ENCODE results near the gene PEX5L. TPM values are rescaled to one million over a fixed set of nuclear protein-coding genes. Genes with fewer than 3 reads are reported as not detected.

Gene PEX5L
- total and polyA plus RNA-seq, 3 experiments from 2014 or later, result 0.15 TPM; not detected in 2

DNA sequence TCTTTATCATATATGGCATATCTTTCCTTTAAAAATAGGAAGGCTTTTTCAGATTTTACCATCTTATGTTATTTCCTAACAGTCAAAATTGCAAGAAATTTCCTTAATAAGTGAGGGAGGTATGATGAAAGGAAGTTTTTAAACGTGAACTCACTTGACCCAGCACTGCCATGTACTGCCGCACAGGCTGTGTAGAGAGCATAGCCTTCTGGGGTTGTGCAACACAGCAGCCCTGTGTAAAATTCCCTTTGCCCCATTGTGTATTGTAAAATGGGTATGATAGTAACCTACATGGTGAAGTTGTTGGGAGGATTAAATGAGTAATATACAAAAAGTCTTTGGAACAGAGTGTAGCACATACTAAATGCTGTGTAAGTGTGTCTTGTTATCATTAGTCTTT is 78.6 kb downstream of the PEX5L start:
- Histone ChIP-seq H3K9me3 (ENCODE audit: low read length) (no peaks in the 10 kb centered on the region), H3K27ac (ENCODE audit: low read depth, low read length) (no peak overlapping the region), H3K27me3 (ENCODE audit: insufficient read depth, low read length, poor library complexity, severe bottlenecking) (no peaks in the 10 kb centered on the region), H3K4me1 (ENCODE audit: insufficient read depth, low read length) (no peaks in the 10 kb centered on the region), H3K36me3 (ENCODE audit: insufficient read depth, low read length) (no peaks in the 10 kb centered on the region), H3K4me3 (ENCODE audit: low read length) (no peak overlapping the region)
- Mint-ChIP-seq H3K4me3 (no peak overlapping the region), H3K27me3 (peaks cover 7 to 25% of the 10 kb centered on the region in 2 donors), H3K4me1 (peaks cover 8 to 20% (median 19%) of the 10 kb centered on the region in 3 donors), H3K9me3 (peaks cover 0 to 4% (median 0%) of the 10 kb centered on the region in 5 donors), H3K27ac (no peak overlapping the region), H3K36me3 (no peaks in the 10 kb centered on the region)
- ChIA-PET POLR2A (no interaction called here), CTCF (no interaction called here)
- DNase-seq, result no peak

DNA sequence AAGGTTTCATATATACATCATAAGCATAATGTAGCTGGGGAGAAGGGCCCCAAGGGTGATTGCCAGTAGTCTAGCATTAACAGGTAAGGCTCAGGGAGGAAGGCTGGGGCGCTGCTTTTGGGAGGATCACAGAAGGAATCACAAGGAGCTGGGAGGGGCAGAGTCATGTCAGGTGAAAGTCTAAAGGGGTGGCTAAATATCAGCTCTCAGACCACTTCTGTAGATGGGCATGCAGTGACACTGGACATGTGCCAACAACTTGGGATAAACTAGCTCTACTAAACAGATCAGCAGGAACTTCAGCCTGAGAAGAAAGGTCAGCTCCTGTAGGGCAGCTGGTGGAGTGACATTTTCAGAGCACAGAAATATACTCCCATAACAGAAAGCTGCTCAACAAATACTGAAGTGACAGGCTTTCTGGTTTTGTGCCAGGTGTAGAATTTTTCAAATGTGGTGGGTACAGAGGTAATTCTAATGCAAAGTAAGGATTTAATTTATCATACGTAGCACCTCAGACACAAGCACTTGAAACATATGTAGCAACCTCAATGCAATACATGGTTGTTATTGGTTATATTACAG is 79.4 kb downstream of the PEX5L start:
- ChIA-PET CTCF (no interaction called here), POLR2A (no interaction called here)
- DNase-seq, result no peak
- no peak overlapping the region for H3K27ac ChIP-seq (ENCODE audit: low read depth, low read length)
- no peaks in the 10 kb centered on the region for H3K9me3 ChIP-seq (ENCODE audit: low read length)
- H3K9me3 Mint-ChIP-seq, result peaks cover 0 to 4% (median 0%) of the 10 kb centered on the region in 5 donors
- no peaks in the 10 kb centered on the region for H3K4me1 ChIP-seq (ENCODE audit: insufficient read depth, low read length)
- no peaks in the 10 kb centered on the region for H3K27me3 ChIP-seq (ENCODE audit: insufficient read depth, low read length, poor library complexity, severe bottlenecking)
- no peaks in the 10 kb centered on the region for H3K36me3 Mint-ChIP-seq
- no peak overlapping the region for H3K27ac Mint-ChIP-seq
- H3K4me3 ChIP-seq (ENCODE audit: low read length), result no peak overlapping the region
- no peak overlapping the region for H3K4me3 Mint-ChIP-seq
- no peaks in the 10 kb centered on the region for H3K36me3 ChIP-seq (ENCODE audit: insufficient read depth, low read length)
- peaks cover 8 to 20% (median 19%) of the 10 kb centered on the region in 3 donors for H3K4me1 Mint-ChIP-seq
- peaks cover 8 to 21% of the 10 kb centered on the region in 2 donors for H3K27me3 Mint-ChIP-seq

DNA sequence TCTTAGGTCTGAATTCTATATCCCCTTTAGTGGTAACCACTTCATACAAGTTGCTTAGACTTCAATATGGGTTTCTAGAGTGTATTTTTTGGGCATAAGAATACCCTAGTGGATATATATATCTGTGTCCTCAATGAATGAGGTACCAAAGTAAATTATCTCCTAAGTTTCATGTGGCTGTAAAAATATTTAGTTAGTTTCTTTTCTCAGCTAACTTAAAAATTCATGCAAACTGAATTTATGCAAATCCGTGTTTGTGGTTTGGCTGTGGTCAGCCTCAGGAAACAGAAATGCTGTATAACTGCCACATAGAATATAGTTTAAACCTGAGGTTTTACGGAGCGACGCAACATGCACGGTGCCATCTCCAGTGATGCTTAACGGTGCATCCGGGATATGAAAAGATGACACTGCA is 80.3 kb downstream of the PEX5L start:
- H3K27ac ChIP-seq (ENCODE audit: low read depth, low read length), result no peak overlapping the region
- no peak for DNase-seq
- Mint-ChIP-seq H3K9me3 (peaks cover 0 to 4% (median 0%) of the 10 kb centered on the region in 5 donors), H3K27me3 (peaks cover 8 to 22% of the 10 kb centered on the region in 2 donors), H3K36me3 (no peaks in the 10 kb centered on the region), H3K4me1 (peaks cover 8 to 20% (median 19%) of the 10 kb centered on the region in 3 donors), H3K27ac (no peak overlapping the region), H3K4me3 (no peak overlapping the region)
- H3K4me3 ChIP-seq (ENCODE audit: low read length), result no peak overlapping the region
- H3K4me1 ChIP-seq (ENCODE audit: insufficient read depth, low read length), result no peaks in the 10 kb centered on the region
- H3K36me3 ChIP-seq (ENCODE audit: insufficient read depth, low read length), result no peaks in the 10 kb centered on the region
- no peaks in the 10 kb centered on the region for H3K27me3 ChIP-seq (ENCODE audit: insufficient read depth, low read length, poor library complexity, severe bottlenecking)
- ChIA-PET CTCF (no interaction called here), POLR2A (no interaction called here)
- no peaks in the 10 kb centered on the region for H3K9me3 ChIP-seq (ENCODE audit: low read length)

GRCh38 chr3:179955809-179956208 is 80.9 kb downstream of the PEX5L start:
- no peak overlapping the region for H3K27ac Mint-ChIP-seq
- Histone ChIP-seq H3K36me3 (ENCODE audit: insufficient read depth, low read length) (no peaks in the 10 kb centered on the region), H3K27ac (ENCODE audit: low read depth, low read length) (no peak overlapping the region), H3K4me3 (ENCODE audit: low read length) (no peak overlapping the region), H3K27me3 (ENCODE audit: insufficient read depth, low read length, poor library complexity, severe bottlenecking) (no peaks in the 10 kb centered on the region), H3K9me3 (ENCODE audit: low read length) (no peaks in the 10 kb centered on the region), H3K4me1 (ENCODE audit: insufficient read depth, low read length) (no peaks in the 10 kb centered on the region)
- H3K4me1 Mint-ChIP-seq, result peaks cover 8 to 20% (median 14%) of the 10 kb centered on the region in 3 donors
- H3K27me3 Mint-ChIP-seq, result peaks cover 4 to 28% of the 10 kb centered on the region in 2 donors
- H3K4me3 Mint-ChIP-seq, result no peak overlapping the region
- DNase-seq, result no peak
- ChIA-PET CTCF (no interaction called here), POLR2A (no interaction called here)
- peaks cover 0 to 4% (median 0%) of the 10 kb centered on the region in 5 donors for H3K9me3 Mint-ChIP-seq
- H3K36me3 Mint-ChIP-seq, result no peaks in the 10 kb centered on the region

GRCh38 chr3:179955286-179955685 is 81.5 kb downstream of the PEX5L start:
- H3K27me3 Mint-ChIP-seq, result peaks cover 8 to 32% of the 10 kb centered on the region in 2 donors

GRCh38 chr3:179953993-179954870 is 82.5 kb downstream of the PEX5L start:
- H3K4me3 Mint-ChIP-seq, result no peak overlapping the region

More at GRCh38 chr3:179955286-179955685, 81.5 kb downstream of the PEX5L start:
- no peak overlapping the region for H3K4me3 Mint-ChIP-seq
- DNase-seq, result no peak
- no peaks in the 10 kb centered on the region for H3K9me3 ChIP-seq (ENCODE audit: low read length)
- ChIA-PET POLR2A (no interaction called here), CTCF (no interaction called here)
- peaks cover 0 to 4% (median 1%) of the 10 kb centered on the region in 5 donors for H3K9me3 Mint-ChIP-seq
- no peak overlapping the region for H3K4me3 ChIP-seq (ENCODE audit: low read length)
- H3K27me3 ChIP-seq (ENCODE audit: insufficient read depth, low read length, poor library complexity, severe bottlenecking), result no peaks in the 10 kb centered on the region
- peaks cover 8 to 20% (median 14%) of the 10 kb centered on the region in 3 donors for H3K4me1 Mint-ChIP-seq
- H3K36me3 ChIP-seq (ENCODE audit: insufficient read depth, low read length), result no peaks in the 10 kb centered on the region
- H3K36me3 Mint-ChIP-seq, result no peaks in the 10 kb centered on the region
- H3K4me1 ChIP-seq (ENCODE audit: insufficient read depth, low read length), result no peaks in the 10 kb centered on the region
- H3K27ac Mint-ChIP-seq, result no peak overlapping the region
- no peak overlapping the region for H3K27ac ChIP-seq (ENCODE audit: low read depth, low read length)

DNA sequence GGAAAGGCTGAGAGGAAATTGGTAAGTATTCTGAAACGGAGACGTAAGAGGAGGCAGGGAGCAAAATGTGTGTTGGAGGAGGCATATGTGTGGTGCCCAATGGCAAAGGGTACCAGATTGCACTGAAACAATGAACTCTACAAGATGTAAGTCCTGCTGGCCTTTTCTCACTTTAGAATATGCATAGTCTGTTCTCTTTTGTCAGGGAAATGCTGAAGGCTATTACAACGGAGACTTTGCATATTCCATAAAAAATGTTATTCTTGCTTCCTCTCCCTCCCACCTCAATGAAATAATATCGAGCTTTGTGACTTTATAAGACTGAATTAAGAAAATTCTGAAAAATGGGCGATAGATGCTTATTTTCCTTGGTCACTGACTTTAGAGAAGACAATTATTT is 85.9 kb downstream of the PEX5L start:
- H3K4me1 ChIP-seq (ENCODE audit: insufficient read depth, low read length), result no peaks in the 10 kb centered on the region
- Mint-ChIP-seq H3K4me3 (no peak overlapping the region), H3K27me3 (peaks cover 11 to 25% of the 10 kb centered on the region in 2 donors), H3K36me3 (no peaks in the 10 kb centered on the region), H3K27ac (no peak overlapping the region), H3K9me3 (peaks cover 0 to 4% (median 1%) of the 10 kb centered on the region in 5 donors), H3K4me1 (peaks cover 0 to 3% (median 0%) of the 10 kb centered on the region in 3 donors)
- DNase-seq, result no peak
- ChIA-PET CTCF (no interaction called here), POLR2A (no interaction called here)
- no peak overlapping the region for H3K27ac ChIP-seq (ENCODE audit: low read depth, low read length)
- no peak overlapping the region for H3K4me3 ChIP-seq (ENCODE audit: low read length)
- no peaks in the 10 kb centered on the region for H3K9me3 ChIP-seq (ENCODE audit: low read length)
- H3K27me3 ChIP-seq (ENCODE audit: insufficient read depth, low read length, poor library complexity, severe bottlenecking), result no peaks in the 10 kb centered on the region
- no peaks in the 10 kb centered on the region for H3K36me3 ChIP-seq (ENCODE audit: insufficient read depth, low read length)

More at GRCh38 chr3:179953993-179954870, 82.5 kb downstream of the PEX5L start:
- Mint-ChIP-seq H3K9me3 (peaks cover 0 to 4% (median 1%) of the 10 kb centered on the region in 5 donors), H3K27ac (no peak overlapping the region), H3K4me1 (peaks cover 8 to 20% (median 14%) of the 10 kb centered on the region in 3 donors), H3K36me3 (no peaks in the 10 kb centered on the region), H3K27me3 (peaks cover 9 to 28% of the 10 kb centered on the region in 2 donors)
- DNase-seq, result no peak
- Histone ChIP-seq H3K36me3 (ENCODE audit: insufficient read depth, low read length) (no peaks in the 10 kb centered on the region), H3K9me3 (ENCODE audit: low read length) (no peaks in the 10 kb centered on the region), H3K27me3 (ENCODE audit: insufficient read depth, low read length, poor library complexity, severe bottlenecking) (no peaks in the 10 kb centered on the region), H3K27ac (ENCODE audit: low read depth, low read length) (no peak overlapping the region), H3K4me3 (ENCODE audit: low read length) (no peak overlapping the region), H3K4me1 (ENCODE audit: insufficient read depth, low read length) (no peaks in the 10 kb centered on the region)
- POLR2A ChIA-PET, result no interaction called here
- CTCF ChIA-PET, result no interaction called here

GRCh38 chr3:179949869-179950268 is 86.9 kb downstream of the PEX5L start:
- Histone ChIP-seq H3K27ac (ENCODE audit: low read depth, low read length) (no peak overlapping the region), H3K36me3 (ENCODE audit: insufficient read depth, low read length) (no peaks in the 10 kb centered on the region), H3K27me3 (ENCODE audit: insufficient read depth, low read length, poor library complexity, severe bottlenecking) (no peaks in the 10 kb centered on the region), H3K4me3 (ENCODE audit: low read length) (no peak overlapping the region), H3K4me1 (ENCODE audit: insufficient read depth, low read length) (no peaks in the 10 kb centered on the region), H3K9me3 (ENCODE audit: low read length) (no peaks in the 10 kb centered on the region)
- H3K27me3 Mint-ChIP-seq, result peaks cover 11 to 25% of the 10 kb centered on the region in 2 donors
- H3K27ac Mint-ChIP-seq, result no peak overlapping the region
- ChIA-PET POLR2A (no interaction called here), CTCF (no interaction called here)
- H3K4me3 Mint-ChIP-seq, result no peak overlapping the region
- H3K9me3 Mint-ChIP-seq, result peaks cover 0 to 4% (median 1%) of the 10 kb centered on the region in 5 donors
- DNase-seq, result no peak
- H3K4me1 Mint-ChIP-seq, result no peaks in the 10 kb centered on the region
- H3K36me3 Mint-ChIP-seq, result no peaks in the 10 kb centered on the region
